GM19238 (cell line): ENCODE results near the gene KAZALD1.

Experiments used
- DNase-seq: peaks from one replicate; pipeline ENCODE4 v3.0.0; 2011; ENCODE audit warnings: low spot score; ENCODE audit not compliant: insufficient read length

Gene KAZALD1

GRCh38 chr10:101094121-101094879, 32.5 kb downstream of the KAZALD1 start:
- DNase-seq, result no peak

GRCh38 chr10:101095004-101095403, 33.2 kb downstream of the KAZALD1 start:
- DNase-seq, result no peak

- DNase-seq, result peak; percentile 75
These were observed 33.9 kb downstream of the KAZALD1 start for GRCh38 chr10:101095550-101096213.

- DNase-seq, result no peak
These were observed 34.6 kb downstream of the KAZALD1 start for GRCh38 chr10:101096378-101096777.

GRCh38 chr10:101097881-101098280, 36.1 kb downstream of the KAZALD1 start:
- no peak for DNase-seq

GRCh38 chr10:101099901-101100300, 38.1 kb downstream of the KAZALD1 start:
- no peak for DNase-seq

- no peak for DNase-seq
These were observed 39.6 kb downstream of the KAZALD1 start for GRCh38 chr10:101101372-101101881.

GRCh38 chr10:101103430-101103829, 41.6 kb downstream of the KAZALD1 start:
- no peak for DNase-seq

GRCh38 chr10:101106351-101106750, 44.6 kb downstream of the KAZALD1 start:
- DNase-seq, result no peak

- no peak for DNase-seq
These were observed 46.0 kb downstream of the KAZALD1 start for GRCh38 chr10:101107771-101108170.

- DNase-seq, result no peak
These were observed 49.2 kb downstream of the KAZALD1 start for GRCh38 chr10:101110856-101111523.

- DNase-seq, result no peak
These were observed 49.8 kb downstream of the KAZALD1 start for GRCh38 chr10:101111547-101111946.

GRCh38 chr10:101112799-101113594, 51.2 kb downstream of the KAZALD1 start:
- no peak for DNase-seq

GRCh38 chr10:101113890-101114403, 52.2 kb downstream of the KAZALD1 start:
- no peak for DNase-seq

GRCh38 chr10:101114646-101115045, 52.9 kb downstream of the KAZALD1 start:
- no peak for DNase-seq
